DND-41 (cell line): ENCODE results near the gene SPDYE11.
"Not testable (repeated sequence)": the region's sequence is repeated elsewhere in the genome, so short reads cannot be mapped to it uniquely, and the experiment has no call there.

Experiments used
- CTCF ChIP-seq: IDR thresholded peaks from 2 replicates; pipeline ENCODE4 v1.5.1; 2012; ENCODE audit warnings: borderline replicate concordance, low read length, moderate library complexity, mild to moderate bottlenecking; ENCODE audit not compliant: poor library complexity, severe bottlenecking; ENCODE audit errors: extremely low read depth
- EZH2 ChIP-seq: IDR thresholded peaks from 3 replicates; pipeline ENCODE4 v1.6.1; 2012; ENCODE audit warnings: borderline replicate concordance, low read depth, mild to moderate bottlenecking, moderate library complexity, low read length, inconsistent platforms; ENCODE audit not compliant: severe bottlenecking

GRCh38 chr7:73005356-73005692, 52.4 kb downstream of the SPDYE11 start:
- not testable (repeated sequence) for TF ChIP-seq CTCF, EZH2
